Activated gamma-delta T cell treated with Interleukin-2 at 50 U/mL for 16 hours (primary cell): ENCODE results near the gene SARDH.
A peak's percentile ranks its signal among the peaks of the same experiment; 100 is the strongest.

Experiments
- DNase-seq: peaks from one replicate; pipeline ENCODE4 v3.0.0-alpha.2; 2020

Gene SARDH

DNA sequence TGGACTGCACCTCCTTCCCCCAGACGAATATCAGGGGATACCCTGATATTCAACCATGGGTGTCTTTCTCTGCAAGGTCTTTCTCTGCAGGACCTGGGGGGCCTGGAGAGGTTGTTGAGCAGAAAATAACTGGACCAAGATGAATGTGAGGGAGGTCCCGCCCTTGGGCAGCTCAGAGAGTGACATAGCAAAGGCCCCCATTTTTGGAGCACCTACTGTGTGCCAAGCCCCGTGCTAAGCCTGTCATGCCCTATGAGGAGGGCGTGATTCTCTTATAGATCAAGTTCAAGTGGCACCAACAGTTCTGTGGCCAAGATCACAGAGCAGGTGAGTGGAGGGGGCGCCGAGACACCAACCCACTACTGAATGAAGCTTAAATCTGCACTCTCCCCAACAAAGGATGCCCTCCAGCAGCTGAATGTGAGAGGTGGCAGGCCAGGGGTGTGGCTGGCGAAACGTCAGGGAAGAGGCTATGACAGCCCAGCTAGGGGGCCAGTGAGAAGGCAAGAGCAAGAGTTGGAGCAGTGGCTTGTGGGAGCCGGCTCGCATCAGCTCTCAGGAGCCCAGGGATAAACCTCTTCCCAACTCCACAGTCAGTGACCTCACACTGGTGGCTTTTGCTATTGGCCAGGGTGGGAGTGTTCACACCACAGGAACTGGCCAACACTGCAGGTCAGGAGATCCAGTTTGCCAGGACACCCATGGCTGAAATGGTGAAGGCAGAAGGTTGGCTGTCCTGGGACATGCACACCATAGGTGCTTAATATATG lies 5.3 kb downstream of the SARDH start:
- DNase-seq = no peak

- DNase-seq = no peak
Observed at GRCh38 chr9:133731876-133732638, 6.1 kb downstream of the SARDH start.

- no peak for DNase-seq
Observed at GRCh38 chr9:133730994-133731715, 7.0 kb downstream of the SARDH start.

DNA sequence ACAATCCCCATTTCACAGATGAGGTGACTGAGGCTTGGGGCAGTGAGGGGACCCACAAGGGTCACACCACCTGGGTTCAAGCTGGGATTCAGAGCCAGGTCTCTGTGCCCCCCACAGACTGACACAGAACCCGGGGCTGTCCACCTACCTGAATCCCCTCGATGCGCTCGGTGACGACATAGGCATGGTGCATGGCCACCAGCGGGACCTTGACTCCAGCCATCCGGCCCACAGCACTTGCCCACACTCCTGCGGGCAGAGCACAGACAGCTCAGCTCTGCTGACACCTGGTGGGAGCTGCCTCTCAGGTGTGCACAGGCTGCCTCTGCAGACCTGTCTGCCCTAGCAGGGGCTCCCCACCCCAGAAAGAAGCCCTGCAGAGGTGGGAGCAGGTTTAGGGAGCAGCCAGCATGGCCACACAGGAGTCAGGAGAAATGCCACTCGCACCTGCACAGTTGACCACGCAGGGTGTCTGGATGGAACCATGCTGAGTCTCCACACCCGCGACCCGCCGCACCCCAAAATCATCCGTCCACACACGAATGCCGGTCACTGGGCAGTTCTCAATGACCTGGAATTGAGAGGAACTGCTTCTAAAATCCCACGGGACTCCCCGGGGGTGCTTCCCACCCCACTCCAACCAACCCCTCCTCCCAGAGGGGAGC lies 8.4 kb downstream of the SARDH start:
- no peak for DNase-seq

DNA sequence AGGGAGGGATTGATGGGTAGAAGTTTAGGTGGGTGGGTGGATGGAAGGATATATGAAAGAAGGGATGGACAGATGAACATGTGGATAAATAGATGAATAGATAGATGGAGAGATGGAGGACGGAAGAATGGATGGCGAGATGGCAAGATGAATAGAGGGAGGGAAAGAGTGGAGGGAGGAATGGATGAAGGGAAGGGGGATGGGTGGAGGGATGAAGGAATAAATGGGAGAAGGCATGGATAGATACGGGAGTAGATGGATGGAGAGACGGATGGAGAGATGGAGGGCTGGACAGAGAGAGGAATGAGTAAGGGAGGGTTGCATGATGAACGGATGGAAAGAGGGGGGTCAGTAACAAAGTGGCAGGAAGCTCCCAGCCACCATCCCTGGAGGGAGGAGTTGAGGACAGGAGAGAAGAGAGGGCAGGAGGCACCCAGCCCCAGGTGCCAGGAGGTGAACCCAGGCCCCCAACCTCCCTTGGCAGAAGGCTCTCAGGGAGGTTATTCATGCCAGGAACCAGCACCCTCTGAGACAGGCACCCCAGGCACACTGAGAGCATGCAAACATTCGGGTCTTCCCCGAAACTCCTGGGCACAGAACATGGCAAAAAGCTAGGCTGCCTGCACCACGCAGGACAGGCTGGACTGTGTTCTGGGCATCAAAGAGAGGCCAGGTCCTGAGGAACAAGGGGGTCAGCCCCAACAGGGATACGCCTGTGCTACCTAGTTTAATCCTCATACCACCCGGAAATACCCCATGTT lies 9.1 kb downstream of the SARDH start:
- DNase-seq = no peak

DNA sequence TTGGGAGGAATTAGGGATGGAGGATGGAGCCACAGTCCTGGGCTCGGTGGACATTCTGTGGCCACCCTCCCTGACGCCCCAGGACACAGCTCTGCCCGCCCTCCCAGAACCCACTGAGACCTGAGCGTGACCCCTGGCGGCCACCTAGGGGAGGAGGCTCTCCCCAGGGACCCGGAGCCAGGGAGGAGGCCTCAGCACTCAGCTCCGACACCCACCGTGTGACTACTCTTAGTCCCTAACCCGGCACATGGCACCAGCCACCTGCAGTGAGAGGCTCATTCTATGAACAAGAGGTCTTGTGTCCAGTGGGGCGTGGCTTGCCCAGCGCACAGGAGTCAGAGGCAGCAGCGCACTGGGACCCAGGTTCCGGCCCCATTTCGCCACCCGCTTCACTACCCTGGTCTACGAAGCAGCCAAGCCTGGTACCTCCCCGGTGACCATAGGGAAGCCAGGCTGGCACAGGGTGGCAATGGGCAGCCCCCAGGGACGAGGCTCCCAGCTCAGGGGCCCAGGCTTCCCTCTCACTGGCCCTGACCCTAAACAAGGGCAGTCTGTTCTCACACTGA lies 10.2 kb downstream of the SARDH start:
- no peak for DNase-seq

DNA sequence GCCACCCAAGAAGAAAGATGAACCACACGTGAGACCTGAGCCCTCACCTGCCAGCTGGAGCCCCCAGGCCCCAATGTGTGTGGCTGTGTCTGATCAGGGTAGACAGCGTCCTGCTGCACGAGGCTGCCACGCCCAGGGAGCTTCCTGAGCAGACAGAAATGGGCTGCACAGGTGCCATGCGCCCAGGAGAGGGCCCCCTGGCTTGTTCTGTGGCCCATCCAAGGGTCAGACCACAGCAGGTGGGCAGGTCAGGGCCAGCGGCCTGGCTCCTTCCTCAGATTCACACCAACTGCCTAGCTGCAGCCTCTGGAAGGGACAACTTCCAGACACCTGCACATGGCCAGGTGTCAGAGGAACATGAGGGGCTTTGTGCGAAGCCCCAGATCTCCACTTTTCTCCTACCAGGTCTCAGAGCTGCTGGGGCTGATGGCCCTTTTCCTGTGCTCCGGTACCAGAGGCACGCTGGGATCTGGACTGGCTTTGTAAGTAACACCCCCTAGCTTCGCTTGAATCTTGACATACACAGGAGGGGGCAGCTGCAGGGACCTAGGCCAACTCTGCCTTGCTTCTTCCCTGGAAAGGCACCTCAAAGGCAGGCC lies 10.8 kb downstream of the SARDH start:
- DNase-seq = no peak

DNA sequence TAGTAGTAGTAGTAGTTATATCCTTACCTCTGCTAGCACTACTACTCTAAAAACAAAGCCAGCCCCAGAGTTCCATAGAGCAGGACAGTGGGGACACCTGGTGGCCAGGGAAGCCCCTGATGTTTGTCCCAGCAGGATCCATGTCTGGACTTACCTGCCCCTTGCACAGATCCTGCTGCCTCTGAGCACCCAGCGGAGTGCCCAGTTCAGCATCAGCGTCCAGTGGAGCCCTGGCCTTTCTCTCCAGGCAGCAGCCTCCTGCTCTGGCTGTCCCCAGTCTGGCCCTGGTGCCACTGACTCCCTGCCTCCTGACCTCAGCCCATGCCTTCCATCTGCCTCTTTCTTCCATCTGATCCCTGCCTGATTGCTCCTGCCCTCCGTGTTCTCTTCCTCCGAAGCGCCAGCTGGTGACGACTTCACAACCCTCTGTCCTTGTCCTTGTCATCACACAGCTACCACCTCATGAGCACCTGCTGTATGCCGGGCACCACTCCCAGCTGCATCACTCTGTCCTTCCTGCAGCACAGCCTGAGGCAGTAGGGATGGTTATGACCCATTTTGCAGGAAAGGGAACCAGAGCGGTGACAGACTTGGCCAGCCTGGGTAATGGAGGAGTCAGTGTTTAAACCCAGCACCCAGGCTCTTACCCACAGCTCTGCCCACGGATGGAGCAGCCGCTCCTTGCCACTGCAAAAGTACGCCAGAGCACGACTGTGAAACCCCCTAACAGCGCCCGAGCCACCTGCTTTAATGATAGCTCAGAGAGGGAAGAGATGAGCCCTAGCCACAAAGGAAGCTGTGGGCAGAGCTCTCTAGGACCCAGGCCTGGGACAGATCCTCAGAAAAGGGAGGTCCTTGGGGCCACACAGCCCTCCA lies 11.5 kb downstream of the SARDH start:
- peak; percentile 53 for DNase-seq

GRCh38 chr9:133725886-133726285 lies 12.3 kb downstream of the SARDH start:
- no peak for DNase-seq

DNA sequence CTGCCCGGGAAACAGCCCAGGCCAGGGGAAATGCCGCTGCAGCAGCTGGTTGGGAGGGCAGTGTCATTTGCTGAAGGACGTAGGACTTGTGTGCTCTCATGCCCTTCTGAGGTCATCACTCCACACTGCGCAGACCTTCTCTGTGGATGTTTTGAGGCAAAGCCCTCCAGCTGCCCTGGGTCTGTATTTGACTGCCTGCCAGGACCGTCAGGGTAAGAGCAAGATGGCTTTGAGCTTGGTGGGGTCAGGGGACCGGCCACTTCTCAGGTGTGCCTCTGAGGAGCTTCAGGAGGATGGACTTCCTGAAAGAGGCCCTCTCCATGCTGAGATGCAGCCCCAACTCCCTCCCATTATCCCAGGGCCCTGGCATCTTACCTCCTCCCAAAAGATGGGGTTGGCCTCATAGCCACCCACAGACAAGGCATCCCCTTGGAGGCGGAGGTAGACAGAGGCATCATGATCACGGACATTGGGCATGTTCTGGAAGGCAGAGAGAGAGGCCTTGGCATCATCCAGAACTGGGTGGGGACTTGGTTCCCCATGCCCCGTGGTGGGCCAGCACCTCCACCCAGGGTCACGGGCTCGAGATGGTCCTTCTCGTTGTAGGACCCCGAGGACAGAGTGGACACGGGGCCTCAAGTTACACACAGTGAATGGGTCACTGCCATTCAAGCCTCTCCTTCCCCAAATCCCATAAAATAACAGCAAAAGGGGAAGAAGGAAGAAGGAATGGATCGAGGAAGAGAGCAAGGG lies 19.4 kb downstream of the SARDH start:
- no peak for DNase-seq

GRCh38 chr9:133717113-133718031 lies 20.8 kb downstream of the SARDH start:
- no peak for DNase-seq

DNA sequence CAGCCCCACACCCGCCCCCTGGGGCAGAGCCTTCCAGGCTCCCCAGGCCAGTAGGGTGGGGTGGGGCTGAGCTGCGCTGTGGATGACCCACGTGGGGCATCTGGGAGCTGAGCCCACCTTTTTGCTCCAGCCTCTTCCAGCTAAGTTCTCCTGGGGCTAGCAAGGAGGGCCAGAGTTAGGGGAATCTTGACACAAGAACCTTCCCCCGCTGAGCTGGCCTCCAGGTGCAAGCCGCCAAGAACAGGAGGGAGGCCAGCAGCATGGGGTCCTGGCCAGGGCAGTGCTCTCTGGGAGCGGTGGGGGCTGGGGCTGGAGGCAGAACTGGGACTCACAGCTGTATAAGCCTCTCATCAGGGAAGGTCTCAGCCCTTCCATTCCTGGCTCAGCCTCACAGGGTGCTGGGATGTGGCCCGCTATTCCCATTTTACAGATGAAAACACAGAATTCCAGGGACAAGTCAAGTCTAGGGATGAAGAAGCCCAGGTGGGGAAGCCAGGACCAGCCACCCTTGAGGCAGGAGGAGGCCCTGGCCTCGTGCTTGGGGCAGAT lies 21.5 kb downstream of the SARDH start:
- DNase-seq = no peak

DNA sequence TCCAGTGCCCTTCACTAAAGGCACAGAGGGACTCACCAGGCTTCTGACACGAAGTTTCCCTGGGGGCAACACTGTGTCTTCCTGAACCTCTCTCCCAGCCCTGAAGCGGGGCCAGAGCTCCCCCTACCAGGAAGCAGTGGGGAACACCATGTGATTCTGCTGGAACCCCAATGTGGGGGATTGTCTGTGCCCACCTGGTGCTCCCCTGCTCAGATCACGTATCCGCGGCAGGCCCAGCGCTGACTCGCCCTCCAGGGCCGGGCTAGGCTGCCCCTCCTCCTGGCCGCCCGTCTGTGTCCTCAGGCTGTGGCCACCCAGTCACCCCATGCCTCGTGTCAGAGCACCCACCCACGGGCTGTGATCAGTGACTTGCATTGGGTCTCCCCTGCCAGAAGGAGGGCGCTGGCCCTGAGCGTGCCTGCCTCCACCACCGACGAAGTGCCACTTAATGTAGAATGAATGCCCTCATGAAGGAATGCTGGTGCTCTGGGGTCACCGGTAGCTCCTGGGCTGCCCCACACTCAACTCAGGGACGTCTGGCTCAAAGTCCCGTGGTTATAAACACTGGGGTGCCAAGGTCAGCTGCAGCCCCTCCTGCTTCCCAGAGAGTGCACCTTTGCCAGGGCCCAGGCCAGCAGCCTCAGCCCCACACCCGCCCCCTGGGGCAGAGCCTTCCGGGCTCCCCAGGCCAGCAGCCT lies 22.1 kb downstream of the SARDH start:
- DNase-seq = no peak

DNA sequence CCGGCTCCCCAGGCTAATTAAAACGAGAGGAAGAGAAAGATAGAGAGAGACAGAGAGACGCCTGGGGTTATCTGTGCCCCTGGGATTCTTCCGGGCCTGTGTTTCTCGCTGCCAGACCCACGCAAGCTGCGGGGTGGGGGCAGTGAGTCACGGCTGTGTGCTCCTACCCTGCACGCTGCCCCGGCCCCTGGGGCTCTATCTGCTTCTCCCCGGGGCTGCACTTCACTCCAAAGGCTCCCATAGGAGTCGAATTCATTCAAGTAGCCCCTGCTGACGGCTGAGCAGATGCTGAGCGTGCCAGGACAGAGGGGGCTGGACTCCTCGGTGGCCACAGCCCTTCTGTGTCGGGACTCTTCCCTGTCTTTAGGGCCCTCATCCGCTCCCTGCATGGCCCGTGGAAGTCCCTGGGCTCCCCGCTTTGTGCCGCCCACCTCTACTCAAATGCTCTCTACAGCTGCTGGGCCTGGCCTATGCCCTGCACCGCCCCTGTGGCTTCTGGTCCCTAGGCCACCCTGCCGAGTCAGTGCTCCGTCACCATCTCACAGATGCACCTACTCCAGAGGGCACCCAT lies 22.8 kb downstream of the SARDH start:
- no peak for DNase-seq

GRCh38 chr9:133714606-133715294 lies 23.4 kb downstream of the SARDH start:
- no peak for DNase-seq

DNA sequence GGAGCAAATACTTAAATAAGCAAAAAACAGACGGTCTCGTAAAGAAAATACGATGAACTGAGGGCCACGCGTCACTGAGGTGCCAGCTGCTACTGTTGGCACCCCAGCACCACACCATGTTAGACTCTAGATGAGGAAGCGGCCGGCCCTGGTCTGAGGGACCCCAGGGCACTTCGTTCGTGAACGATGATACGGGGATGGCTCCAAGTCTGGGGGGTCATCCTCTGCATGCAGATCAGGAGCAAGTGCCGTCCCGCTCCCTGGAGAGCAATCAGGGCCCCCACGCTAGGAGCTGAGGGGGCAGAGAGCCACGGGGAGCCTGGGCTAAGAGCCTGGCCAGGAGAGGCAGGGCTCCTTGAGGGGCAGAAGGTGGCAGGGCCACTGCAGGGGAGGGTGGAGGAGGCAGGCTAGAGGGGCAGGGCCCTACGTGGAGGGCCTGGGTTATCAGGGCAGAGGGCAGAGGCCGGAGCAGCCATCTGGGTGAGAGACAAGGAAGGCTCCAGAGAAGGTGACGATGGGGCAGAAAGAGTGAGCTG lies 24.1 kb downstream of the SARDH start:
- DNase-seq = no peak
